ENCODE measurements around the gene CD59.

GRCh38 chr11:33723238-33723881 lies 12.9 kb downstream of the CD59 start:
- TF ChIP-seq TAF1 (IDR thresholded peaks at IDR 0.05; ENCODE audit: borderline replicate concordance, low read depth, low read length), result no peak
- TF ChIP-seq POLR2A (IDR thresholded peaks at IDR 0.05; ENCODE audit: low read depth, low read length), result no peak
